IPS-NIHi11 (cell line): ENCODE data around the gene SDS.

Source experiments
- DNase-seq: peaks from one replicate; pipeline ENCODE4 v3.0.0; 2012; ENCODE audit warnings: mixed read lengths, low spot score

The SDS gene

GRCh38 chr12:113403435-113404415 lies at the start of gene SDS:
Gene SDS (minus strand): TSS chr12:113403887. CDS start chr12:113399708, 4,179 bp downstream.
- no peak for DNase-seq

- no peak for DNase-seq
Measured at GRCh38 chr12:113453330-113453729, 49.6 kb upstream of the SDS start.

GRCh38 chr12:113452458-113452857 lies 48.8 kb upstream of the SDS start:
- DNase-seq, result no peak

GRCh38 chr12:113449839-113450238 lies 46.2 kb upstream of the SDS start:
- no peak for DNase-seq

DNA sequence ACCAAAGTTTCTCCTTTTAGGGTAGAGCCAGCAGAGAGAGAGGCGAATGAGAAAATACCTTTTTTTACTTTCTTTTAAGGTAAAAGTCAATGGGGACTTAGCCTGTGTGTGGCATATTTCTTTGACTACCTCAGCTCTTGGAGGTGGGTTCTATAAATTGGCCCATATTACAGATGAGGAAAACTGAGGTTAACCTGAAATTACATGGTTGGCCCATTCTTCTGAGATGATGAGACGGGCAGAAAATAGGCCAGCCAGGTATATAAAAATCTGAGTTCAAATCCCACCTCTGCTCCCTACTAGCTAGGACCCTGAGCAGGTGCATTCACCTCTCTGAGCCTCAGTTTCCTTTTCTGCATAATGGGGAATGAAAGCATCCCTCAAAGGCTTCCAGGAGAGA lies 45.6 kb upstream of the SDS start:
- DNase-seq, result no peak

GRCh38 chr12:113448873-113449272 lies 45.2 kb upstream of the SDS start:
- DNase-seq, result no peak

DNA sequence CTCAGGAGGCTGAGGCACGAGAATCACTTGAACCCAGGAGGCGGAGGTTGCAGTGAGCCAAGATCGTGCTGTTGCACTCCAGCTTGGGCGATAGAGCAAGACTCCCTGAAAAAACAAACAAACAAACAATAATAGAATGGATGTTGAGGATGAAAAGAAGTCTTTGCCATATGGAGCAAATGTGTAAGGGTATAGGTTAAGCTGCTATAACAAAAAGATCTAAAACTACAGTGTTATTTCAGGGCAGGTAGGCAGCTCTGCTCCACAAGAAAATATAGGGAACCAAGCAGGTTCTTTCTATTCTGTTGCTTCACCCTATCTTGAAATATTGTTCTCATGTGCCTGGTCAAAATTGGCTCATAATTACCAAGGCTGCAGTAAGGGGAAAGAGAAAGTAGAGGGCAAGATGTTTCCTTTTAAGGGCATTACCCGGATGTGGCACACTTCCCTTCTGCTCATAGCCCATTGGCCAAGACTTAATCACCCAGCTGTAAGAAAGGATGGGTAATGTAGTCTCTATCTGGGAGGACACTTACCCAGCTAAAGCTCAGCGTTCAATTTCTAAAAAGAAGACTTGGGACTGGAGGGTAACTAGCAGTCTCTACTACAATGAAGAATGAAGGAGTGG lies 42.0 kb upstream of the SDS start:
- no peak for DNase-seq

DNA sequence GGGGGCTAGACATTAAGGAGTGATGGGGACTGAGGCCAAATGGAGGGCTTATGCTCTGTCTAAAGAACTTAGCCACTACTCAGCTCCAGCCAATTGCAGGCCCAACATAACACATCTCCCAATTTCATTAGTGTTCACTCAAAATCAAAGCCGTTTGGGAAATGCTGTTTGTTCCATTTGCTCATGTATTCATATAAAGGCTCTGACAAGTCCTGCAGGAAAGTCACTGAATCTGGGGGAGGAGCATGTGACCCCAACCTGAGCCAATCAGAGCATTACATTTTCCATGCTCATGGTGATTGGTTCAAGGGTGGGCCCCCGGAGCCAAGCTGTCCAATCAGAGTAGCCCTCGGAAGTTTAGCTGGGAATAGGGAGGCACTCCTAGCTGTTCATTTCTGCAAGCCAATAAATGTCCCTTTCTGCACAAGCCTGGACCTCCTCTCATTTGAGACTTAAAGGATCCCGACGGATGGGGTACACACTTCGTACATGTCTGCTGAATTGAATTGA lies 39.4 kb upstream of the SDS start:
- DNase-seq, result no peak

GRCh38 chr12:113440947-113441782 lies 37.5 kb upstream of the SDS start:
- no peak for DNase-seq

DNA sequence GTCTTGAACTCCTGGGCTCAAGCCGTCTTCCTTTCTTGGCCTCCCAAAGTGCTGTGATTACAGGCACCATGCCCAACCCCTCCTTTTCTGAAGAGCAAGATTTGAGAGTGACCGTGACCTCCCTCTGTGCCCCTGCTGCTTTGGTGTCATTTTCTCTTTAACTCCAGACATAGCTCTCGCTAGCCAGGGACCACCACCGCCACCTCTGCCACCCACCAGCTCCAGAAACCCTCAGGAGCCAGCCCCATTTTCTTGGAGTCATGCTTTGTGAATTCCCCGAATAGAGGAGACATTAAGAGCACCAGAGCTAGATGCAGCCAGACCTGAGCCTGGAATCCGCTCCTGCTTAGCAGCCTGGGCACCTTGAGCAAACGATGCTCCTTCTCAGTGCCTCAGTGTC lies 36.6 kb upstream of the SDS start:
- DNase-seq, result no peak

DNA sequence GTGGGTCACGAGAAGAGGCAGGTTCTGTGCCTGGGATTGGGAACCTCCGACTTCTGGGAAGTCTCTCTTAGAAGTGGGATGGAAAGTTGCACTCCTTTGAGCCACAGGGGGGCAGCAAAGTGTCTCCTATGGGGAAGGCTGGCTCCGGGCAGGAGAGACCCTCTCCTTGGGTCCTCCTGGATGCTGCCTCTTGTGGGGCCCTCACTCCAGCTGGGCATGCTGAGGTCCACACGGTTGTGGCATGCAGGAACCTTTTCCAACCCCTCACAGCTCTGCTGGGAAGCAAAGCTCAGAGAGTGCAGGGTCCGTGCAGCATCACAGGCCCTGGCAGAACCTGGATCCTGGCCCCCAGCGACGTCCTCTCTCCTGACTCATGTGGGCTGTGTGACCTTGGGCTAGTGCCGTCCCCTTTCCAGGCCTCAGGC lies 35.9 kb upstream of the SDS start:
- DNase-seq, result peak; percentile 90

DNA sequence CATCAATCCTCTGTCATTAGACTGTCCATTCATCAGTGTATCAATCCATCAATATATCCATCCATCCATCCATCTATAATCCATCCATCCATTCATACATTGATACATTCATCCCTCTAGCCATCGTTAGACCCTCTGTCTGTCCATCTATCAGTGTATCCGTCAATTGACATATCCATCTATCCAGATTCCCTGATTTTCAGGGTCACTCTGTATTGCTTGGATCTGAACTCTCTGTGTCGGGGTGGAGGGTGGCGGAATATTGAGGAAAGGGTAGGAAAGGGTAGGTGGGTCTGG lies 35.6 kb upstream of the SDS start:
- no peak for DNase-seq

DNA sequence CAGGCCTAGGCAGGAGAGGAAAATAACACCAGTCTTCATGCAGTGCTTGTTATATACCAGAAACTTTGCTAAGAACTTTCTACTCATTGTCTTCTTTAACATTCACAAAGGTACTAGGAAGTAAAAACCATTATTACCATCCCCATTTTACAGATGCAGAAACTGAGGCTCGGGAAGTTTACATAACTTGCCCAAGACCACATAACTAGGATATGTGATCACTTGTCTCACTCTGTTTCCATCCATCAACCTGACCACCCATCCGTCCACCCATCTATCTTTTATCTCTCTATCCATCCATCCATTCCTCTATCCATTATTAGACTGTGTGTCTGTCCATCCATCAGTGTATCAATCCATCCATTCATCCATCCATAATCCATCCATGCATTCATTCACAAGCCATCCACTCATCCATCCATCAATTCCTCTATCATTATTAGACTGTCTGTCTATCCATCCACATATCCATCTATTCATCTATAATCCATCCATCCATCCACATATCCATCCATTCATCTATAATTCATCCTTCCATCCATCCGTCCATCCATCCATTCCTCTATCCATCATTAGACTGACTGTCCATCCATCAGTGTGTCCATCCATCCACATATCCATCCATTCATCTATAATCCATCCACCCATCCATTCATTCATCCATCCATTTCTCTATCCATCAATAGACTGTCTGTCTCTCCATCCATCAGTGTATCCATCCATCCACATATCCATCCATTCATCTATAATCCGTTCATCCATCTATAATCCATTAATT lies 35.0 kb upstream of the SDS start:
- no peak for DNase-seq

DNA sequence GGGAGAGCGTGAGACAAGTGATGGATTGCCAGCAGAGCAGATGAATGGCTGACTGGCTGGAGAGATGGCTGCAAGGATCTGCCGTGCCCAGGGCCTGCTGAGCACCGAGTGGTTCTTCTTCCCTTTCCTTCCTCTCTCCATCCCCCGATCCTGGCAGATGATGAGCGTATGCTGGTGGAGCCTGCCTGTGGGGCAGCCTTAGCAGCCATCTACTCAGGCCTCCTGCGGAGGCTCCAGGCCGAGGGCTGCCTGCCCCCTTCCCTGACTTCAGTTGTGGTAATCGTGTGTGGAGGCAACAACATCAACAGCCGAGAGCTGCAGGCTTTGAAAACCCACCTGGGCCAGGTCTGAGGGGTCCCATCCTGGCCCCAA lies 34.0 kb upstream of the SDS start:
- no peak for DNase-seq

DNA sequence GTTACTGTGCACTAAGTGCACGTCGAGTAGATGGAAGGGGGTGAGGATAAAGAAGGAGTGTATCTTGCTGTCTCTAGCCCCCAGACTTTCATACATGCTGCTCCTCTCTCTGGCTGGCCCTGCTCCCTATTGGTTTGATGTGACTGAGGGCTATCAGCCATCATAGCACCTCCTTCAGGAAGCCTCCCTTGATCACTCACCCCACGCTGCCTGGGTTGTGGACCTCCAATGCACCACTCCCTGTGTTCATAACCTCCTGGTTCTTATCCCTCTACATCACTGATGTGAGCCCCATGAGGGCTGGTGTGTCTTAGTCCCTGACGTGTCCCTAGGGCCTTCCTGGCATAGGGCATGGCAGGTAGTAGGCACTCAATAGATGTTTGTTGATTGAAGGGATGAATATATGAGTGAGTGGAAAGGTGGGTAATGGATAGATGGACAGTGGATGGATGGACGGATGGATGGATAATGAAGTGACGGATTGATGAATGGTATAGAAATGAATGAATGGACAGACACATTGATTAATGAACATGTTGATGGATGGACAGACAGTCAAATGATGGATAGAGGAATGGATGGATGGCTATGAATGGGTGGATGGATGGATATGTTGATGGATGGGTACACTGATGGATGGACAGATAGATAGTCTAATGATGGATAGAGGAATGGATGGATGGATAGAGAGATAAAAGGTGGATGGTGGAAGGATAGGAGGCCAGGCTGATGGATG lies 33.5 kb upstream of the SDS start:
- no peak for DNase-seq

GRCh38 chr12:113436586-113436985 lies 32.9 kb upstream of the SDS start:
- no peak for DNase-seq

GRCh38 chr12:113435367-113435766 lies 31.7 kb upstream of the SDS start:
- DNase-seq, result no peak

DNA sequence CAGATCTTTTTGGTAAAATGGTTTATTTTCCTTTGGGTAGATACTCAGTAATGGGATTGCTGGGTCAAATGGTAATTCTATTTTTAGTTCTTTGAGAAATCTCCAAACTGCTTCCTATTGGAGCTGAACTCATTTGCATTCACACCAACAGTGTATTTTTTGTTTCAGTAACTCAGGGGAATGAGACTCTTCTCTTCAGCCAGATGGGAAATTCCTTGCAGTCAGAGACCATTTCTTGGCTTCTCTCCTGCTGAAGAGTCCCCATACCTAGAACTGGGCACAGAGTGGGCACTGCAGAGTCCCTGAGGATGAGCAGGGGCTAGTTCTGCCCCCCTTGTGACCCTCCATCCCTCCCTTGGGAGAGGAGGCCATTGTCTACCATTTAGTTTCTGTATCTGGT lies 29.3 kb upstream of the SDS start:
- no peak for DNase-seq

DNA sequence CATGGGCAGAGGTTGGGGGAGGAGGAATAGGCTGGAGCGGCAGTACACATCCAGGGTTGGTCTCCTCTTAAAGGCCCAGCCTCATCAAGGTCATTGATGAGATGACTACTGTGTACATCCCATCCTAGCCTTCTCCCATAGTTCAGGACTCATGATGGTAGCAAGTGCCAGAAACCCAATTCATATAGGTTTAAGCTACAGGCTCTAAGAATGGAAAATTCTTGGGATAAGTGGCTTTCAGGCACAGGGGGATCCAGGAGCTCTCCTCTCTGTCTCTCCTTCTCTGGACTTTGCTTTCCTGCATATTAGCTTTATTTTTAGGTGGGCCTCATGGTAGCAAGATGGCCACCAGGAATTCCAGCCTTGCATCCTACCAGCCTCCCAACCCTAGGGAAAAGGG lies 24.8 kb upstream of the SDS start:
- DNase-seq, result no peak

DNA sequence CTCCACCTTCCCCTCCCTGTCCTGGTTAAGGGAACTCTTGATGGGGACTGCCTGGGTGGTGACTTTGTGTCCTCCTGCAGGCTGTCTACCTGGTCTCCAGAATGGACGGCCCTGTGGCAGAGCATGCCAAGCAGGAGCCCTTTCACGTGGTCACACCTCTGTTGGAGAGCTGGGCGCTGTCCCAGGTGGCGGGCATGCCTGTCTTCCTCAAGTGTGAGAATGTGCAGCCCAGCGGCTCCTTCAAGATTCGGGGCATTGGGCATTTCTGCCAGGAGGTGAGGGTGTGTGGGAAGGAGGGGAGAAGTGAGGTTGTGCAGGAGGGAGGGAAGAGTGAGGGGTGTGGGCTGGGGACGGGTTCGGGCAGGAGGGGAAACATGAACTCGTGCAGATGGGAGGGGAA lies 24.2 kb upstream of the SDS start:
- no peak for DNase-seq

- peak; percentile 44 for DNase-seq
Measured at GRCh38 chr12:113425960-113426453, 22.3 kb upstream of the SDS start.
